Measurements from ENCODE around the gene SLC12A3.

SLC12A3 gene, protein sequence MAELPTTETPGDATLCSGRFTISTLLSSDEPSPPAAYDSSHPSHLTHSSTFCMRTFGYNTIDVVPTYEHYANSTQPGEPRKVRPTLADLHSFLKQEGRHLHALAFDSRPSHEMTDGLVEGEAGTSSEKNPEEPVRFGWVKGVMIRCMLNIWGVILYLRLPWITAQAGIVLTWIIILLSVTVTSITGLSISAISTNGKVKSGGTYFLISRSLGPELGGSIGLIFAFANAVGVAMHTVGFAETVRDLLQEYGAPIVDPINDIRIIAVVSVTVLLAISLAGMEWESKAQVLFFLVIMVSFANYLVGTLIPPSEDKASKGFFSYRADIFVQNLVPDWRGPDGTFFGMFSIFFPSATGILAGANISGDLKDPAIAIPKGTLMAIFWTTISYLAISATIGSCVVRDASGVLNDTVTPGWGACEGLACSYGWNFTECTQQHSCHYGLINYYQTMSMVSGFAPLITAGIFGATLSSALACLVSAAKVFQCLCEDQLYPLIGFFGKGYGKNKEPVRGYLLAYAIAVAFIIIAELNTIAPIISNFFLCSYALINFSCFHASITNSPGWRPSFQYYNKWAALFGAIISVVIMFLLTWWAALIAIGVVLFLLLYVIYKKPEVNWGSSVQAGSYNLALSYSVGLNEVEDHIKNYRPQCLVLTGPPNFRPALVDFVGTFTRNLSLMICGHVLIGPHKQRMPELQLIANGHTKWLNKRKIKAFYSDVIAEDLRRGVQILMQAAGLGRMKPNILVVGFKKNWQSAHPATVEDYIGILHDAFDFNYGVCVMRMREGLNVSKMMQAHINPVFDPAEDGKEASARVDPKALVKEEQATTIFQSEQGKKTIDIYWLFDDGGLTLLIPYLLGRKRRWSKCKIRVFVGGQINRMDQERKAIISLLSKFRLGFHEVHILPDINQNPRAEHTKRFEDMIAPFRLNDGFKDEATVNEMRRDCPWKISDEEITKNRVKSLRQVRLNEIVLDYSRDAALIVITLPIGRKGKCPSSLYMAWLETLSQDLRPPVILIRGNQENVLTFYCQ

DNA sequence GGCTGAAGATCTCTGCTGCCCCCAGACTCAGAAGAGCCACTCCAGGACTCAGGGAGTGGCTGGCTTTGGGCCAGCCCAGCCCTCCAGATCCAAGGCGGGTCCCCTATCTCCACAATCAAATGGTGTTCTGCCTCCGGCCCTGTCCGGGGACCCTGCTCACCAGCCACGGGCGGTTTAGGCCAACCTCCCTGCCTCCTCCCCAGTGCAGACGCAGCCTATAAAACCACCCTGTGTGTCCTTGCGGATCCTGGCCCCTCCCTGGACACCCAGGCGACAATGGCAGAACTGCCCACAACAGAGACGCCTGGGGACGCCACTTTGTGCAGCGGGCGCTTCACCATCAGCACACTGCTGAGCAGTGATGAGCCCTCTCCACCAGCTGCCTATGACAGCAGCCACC, at the start of gene SLC12A3:
Gene SLC12A3, plus strand, starts transcription at position 248 of the 400 bp plus-strand sequence. Its CDS starts 29 bp downstream, at position 277.
- no peak for DNase-seq

DNA sequence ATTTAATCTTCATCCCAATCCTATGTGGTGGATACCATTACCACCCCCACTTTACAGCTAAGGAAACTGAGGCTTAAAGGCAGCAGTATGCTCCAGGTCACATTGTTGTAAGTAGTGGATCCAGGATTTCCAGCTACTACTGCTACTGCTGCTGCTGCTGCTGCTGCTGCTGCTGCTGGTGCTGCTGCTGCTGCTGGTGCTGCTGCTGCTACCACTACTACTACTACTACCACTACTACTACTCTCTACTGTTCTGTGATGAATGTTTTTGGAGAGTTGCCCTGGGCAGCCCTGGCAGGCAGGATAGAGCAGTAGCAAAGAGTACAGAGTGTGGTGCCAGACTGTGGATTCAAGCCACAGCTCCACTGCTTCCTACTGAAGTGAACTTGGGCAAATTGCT, 49.3 kb upstream of the SLC12A3 start:
- no peak for DNase-seq

DNA sequence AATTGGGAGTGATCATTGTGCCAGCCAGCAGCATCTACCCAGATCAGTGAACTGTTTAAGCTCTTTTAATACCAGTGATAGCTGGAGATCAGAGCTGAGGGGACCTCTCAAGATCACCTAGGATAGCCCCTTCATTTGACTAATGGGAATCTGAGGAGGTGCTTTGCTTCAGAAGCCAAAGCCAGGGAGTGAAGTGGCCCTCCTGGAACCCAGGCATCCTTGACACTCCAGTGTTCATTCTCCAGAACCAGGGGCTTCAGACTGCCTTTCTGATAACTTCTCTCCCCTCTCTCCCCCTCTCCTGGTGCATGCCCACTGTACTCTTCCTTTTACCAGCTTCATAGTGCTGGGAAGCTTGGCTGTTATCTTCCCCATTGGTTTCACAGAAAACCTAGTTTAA, 48.0 kb upstream of the SLC12A3 start:
- DNase-seq: no peak

DNA sequence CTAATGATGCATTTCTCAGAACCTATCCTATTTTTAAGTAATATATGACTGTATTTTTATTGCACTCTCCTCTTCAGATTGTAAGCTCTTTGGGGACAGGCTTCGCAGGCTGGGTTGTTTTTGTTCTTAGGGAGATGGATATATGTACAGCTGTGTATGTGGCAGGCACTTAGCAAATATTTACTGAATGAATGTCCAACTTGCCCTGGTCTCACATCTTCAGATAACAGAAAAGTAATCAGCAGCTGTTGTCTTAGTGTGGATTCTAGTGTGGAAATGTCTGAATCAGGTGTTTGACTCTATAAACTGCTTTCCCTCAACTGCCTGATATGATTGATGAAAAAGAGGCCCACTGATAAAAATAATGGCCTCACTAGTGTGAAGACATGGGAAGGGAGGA, 47.1 kb upstream of the SLC12A3 start:
- no peak for DNase-seq

DNA sequence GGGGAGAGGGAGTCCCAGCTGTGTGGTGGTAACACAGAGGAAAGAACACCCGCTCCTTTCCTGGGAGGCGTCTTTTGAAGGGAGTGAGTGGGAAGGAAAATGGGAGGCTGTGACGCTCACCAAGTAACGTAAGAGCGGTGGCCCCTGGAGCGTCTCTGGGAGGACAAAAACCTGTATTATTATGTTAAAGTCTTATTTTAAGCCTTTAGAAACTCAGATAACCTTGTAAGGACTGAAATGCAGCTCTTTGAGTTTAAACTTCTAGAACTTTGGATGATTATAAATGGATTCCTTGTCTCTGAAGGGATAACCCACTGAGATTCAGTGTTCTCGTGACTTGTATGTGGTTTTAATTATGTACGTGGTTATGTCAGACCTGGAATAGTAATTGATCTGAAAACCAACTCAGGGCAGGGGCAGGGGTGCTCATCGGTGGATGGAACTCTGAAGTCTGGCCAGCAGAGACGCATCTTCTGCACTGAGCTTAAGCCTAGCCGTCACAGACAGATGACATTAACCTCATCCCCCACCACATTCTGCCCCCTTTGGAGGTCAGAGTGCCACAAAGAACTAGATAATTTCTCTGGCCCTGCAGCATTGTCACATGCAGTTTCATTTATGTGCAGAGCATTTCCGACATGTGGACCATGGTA, 41.8 kb upstream of the SLC12A3 start:
- no peak for DNase-seq

DNA sequence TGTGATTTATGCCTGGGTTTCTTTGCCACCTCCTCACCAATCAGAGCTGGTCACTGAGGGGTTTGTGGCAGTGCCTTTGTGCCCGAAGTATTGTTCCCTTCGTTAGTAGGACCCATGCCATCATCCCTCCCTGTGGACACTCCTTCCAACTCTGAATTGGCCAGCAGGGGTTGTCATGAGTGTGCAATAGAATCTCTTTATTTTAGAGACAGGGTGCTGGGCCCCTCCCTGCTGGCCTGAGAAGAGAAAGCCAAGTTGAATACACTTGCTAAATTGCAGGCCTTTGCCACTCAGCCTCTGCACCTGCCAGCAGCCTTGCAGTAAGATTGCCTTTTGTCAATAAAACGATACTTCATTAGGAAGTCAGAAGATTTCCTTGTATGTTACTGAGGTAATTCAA, 40.7 kb upstream of the SLC12A3 start:
- peak; percentile 83 for DNase-seq

DNA sequence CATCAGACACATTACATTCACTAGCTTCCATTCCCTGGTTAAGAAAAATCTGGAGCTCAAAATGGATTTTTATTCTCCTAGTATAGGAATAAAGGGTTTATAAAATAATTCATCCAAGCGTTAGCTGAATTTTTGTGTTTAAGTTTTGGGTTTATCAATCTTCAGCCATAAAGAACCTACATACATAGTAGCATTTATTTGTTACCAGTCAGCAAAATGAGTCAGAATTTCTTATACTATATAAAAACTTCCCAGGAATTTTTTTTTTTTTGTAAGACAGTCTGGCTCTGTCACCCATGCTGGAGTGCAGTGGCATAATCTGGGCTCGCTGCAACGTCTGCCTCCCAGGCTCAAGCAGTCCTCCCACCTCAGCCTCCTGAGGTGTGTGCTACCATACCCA, 40.2 kb upstream of the SLC12A3 start:
- DNase-seq: no peak

DNA sequence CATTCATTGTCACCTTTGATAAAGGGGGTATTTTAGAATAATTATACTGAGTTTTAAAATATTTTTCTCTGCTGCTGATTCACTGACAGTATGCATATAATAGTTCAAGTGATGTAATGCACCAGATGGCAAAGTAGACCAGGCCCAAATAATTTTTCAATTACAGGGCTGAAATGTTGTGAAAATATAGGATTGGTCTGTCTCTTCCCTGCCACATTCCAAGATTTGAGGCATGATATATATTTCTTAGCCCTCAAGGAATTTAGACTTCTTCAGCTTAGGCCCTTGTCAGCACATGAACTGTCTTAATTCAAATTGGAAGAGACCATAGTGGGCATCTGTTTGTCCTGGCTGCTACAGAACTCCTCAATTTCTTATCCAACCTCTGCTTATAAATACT, 39.2 kb upstream of the SLC12A3 start:
- DNase-seq: no peak

DNA sequence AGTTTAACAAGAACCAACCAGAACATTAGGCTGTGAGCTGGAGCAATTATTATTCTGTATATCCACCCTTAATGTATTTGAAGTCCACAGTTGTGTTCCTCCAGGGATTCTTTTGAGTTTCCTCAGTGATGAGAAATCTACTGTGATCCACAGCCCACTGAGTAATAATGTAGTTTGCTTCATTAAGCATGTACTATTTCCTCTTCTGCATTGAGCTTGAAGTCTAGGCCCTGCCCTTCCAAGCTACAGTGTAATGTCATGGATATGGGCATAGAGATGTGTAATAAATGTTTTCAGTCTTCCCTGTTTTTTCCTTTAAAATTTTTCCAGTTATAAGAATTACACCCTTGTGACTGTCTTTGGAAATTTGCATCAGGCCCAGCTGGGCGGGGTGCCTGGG, 36.4 kb upstream of the SLC12A3 start:
- no peak for DNase-seq

DNA sequence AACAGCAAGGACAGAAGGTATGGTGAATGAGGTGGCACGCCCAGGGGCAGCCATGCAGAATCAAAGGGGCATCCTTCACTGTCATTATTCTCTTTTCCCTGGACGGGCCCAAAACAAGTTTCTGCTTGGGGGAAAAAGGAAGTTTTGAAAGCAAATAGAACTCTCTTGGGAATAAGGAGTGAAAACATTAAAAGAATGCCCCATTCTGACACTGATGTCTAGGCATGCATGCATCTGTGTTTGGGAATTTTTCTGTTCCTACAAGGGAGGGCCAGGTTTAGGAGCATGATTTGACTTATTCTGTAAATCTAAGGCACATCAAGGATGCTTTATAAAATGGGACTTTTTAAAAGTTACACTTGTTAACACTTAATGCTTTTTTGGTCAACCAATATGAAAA, 34.3 kb upstream of the SLC12A3 start:
- DNase-seq: no peak

DNA sequence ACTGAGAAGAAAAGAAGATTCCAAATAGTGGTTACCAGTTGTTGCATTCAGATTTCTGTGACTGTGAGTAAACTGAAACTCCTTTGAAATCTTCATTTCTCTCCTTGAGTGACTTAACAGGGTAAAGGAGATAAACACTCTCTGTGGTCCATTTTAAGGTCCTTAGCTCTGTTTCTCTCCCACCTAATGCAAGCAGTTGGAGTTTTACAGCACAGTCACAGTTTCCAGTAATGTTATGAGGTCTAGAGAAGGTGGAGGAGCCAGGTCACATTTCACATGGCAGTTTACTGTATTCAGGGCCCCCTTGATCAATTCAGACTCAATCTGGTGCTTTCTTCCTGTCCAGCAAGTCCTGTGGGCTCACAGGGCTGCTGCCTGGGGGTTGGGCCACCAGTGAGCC, 32.2 kb upstream of the SLC12A3 start:
- no peak for DNase-seq

DNA sequence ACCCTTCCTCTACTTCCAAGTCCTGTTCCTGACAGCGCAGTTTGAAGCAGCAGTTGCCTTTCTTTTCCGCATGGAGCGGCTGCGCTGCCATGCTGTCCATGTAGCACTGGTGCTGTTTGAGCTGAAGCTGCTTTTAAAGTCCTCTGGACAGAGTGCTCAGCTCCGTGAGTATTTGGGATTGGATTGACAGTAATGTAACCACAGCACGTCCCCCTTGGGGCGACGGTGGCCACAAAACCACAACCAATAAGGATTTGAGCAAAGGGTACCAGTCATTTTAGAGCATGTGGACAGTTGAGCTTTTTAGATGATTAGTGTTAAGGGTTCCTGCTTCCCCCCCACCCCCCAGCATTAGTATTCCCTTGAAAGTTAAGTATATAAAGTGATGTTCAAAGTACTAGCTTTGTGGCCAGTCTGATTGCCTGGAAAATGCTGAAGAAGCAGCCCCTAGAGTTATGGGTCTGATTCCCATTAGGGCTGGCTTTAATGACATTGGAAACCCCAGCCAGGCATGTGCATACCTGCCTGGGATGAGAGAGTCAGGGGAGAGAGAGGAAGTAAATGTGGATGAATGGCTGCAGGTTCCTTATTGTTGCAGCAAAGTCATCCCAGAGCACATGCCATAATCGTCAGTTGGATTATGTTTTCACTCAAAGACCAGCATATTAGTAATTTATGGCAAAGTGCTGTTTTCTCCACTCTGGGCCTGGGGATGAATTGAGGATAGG, 31.6 kb upstream of the SLC12A3 start:
- no peak for DNase-seq

DNA sequence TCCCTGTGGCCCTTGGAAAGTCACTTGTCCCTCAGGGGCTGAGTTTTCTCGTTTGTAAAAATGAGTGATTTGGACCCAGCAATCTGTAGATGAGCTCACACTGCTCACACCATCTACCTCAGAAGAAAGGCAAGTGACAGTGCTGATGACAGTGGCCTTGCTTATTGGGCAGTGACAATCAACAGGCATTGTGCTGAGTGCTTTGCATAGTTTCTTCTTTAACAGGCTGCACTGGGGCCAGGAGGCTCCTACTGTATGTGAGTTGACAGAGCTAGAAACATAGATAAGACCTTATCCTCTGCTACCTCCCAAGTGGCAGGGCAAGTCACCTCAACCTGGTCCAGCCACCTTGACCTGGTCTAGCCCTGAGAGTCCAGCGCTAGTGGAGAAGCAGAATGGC, 29.7 kb upstream of the SLC12A3 start:
- no peak for DNase-seq

DNA sequence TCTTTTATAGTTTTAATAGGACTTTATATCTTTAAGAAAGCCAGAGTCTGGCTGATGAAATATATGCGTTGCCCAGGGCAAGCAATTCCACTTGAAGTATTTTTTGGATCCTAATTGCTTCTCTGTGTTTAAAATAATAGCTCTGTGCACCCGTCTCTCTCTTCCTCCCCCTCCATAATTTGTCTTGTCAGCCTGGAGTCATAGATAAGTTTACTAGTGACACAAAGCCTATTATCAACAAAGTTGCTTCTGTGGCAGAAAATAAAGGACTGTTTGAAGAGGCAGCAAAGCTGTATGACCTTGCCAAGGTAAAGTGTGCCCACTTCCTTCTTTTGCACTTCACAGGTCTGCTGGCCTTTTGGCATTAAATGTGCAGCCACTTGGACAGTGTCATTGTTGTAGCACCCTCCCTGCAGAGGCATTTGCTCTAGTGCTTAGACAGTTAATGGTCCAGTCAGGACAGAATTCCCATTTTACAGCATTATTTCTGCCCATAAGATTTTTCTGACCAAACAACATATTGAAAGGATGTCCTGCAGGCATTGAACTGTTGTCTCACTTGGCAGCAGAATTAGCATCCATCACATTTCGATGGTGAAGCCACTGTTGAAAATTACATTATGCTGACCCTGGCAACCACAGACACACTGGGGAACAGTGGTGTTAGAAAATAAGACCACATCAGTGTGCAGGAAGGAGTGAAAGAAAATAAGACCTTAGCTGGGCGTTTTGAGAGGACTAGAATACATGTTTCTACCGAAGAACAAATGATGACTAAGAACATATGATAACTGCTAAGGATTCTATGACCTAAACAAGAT, 28.4 kb upstream of the SLC12A3 start:
- DNase-seq: no peak

DNA sequence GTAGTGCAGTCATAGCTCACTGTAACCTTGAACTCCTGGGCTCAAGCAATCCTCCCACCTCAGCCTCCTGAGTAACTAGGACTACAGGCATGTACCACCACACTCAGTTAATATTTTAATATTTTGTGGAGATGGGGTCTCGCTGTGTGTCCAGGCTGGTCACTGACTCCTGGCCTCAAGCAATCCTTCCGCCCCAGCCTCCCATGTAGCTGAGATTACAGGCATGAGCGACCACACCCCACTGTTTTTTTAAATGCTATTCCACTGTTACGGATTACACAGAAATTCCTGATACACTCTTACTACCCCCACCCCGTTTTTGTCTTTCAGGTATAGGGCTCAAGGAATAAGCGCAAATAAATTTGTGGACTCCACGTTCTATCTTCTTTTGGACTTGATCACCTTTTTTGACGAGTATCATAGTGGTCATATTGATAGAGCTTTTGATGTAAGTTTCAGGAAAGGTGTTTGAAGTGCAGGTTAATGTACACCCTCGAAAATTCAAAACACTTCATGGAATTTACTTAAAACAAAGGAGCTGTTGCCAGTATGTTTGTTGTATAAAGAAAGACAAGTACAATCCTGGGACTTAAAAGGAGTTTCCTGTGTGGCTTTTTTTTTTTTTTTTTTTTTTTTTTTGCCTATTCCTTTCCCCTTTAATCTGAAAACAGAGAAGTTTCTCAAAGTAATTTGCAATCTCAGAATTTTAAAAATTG, 26.2 kb upstream of the SLC12A3 start:
- no peak for DNase-seq

DNA sequence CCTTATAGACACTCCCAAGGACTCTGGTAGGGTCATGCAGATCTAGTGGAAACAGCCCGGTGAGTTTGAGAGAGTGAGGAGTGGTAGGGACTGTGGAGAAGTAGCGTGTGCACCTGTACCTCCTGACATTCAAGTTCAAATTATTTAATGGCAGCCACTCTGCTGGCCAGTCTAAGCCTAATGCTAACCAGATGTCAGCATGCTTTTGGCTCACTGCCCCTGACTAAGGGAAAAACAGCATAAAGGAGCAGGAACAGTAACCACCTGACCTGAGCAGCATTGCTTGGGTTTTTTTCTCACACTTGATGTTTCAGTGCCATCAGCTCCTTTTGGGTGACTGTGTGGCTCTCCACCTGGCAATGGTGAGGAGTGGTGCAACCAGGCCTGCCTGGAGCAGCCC, 23.8 kb upstream of the SLC12A3 start:
- DNase-seq: no peak

DNA sequence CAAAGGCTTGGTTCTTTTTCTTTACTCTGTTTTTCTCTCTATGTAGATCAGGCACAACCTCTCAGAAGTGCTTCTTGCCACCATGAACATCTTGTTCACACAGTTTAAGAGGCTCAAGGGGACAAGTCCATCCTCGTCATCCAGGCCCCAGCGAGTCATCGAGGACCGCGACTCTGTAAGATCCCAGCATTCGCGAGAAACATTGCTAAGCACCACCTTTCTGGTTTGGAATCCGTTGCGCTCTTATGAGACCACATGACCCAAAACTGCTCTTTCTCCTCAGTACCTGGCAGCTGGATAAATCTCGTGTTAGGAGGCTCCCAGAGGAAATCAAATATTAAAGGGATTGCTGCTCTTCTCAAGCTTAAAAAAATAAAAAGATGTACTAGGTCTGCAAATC, 23.3 kb upstream of the SLC12A3 start:
- DNase-seq: no peak

DNA sequence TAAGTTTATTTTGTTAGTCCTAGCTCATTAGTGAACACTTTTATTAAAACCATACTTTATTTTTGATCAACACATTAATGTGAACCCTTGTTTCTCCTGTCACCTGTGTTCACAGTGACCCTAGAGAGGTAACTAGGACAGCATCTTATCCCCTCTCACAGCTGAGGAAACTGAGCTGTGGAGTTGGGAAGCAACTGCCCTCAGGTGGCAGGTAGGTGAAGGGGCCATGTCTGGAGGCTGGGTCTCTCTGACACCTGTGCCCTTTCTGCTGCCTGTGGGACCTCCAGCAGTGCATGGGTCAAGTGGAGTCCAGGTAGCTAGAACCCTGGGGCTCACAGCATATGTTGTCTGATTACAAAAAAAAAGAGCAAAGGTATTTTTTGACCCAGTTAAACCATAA, 22.9 kb upstream of the SLC12A3 start:
- DNase-seq: no peak

DNA sequence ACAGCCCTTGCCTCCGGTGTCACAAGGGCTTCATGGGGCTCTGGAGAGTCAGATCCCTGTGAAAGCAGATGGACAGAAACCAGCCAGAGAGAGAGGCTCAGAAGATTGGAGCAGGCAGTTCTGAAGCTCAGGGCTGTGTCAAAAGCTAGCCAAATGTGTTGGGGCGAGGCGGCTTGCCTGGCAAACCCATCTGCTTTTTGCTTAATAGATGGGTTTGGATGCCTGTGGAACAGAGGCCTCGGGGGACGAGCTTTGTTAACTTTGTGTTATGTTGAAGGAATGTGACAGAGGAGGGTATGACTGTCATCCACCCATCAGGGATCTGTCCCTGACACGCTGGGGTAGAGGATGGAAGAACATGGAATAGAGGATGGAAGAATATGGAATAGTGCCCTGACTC, 21.0 kb upstream of the SLC12A3 start:
- no peak for DNase-seq

DNA sequence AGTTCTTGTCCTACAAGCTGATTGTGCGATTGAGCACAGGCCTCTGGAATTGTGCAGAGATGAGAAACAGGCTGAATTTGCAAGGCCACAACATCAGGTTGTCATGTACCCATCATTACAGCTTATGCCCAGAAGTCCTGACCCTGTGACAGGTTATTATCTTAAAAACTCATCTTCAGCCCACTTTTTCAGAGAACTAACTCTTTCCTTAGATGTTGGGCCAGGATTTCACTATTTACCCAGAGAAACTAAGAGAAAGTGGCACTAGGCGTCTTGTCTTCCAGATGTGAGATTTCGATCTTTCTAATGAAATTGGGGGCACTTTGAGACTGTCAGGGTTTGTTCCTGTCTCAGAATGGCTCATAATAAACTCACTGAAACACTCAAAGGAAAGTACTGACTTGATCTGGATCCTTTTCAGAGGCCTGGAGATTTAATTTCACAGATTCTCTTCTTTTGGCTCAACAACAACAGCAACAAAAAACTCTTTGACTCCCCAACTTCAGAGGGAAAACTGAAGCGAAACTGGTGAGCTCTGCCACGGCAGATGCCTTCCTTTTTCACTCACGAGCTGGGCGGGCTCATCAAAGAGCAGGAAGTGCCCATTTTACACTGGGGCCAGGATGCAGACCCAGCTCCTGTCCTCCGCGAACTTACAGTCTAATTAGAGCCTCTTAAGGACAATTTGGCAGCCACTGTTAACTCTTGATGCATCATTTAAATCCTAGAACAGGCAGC, 17.7 kb upstream of the SLC12A3 start:
- no peak for DNase-seq
